GM20000 (cell line): ENCODE data around the gene PDXP.
A peak's percentile ranks its signal among the peaks of the same experiment; 100 is the strongest.

Experiments used
- DNase-seq: peaks from one replicate; pipeline ENCODE4 v3.0.0; 2012; ENCODE audit warnings: low spot score
- CTCF ChIP-seq: IDR thresholded peaks from 2 replicates; pipeline ENCODE4 v1.5.1; 2012; ENCODE audit warnings: mild to moderate bottlenecking, control low read depth; ENCODE audit errors: extremely low read depth, missing control alignments

PDXP gene

GRCh38 chr22:37710675-37711074 is 52.2 kb downstream of the PDXP start:
- peak; percentile 14 for DNase-seq
- TF ChIP-seq CTCF = no peak

GRCh38 chr22:37711490-37711889 is 53.0 kb downstream of the PDXP start:
- TF ChIP-seq CTCF = no peak
- no peak for DNase-seq

GRCh38 chr22:37713761-37714160 is 55.2 kb downstream of the PDXP start:
- TF ChIP-seq CTCF = no peak
- no peak for DNase-seq

- TF ChIP-seq CTCF = no peak
Observed at GRCh38 chr22:37714634-37715033, 56.1 kb downstream of the PDXP start.

GRCh38 chr22:37715760-37716159 is 57.2 kb downstream of the PDXP start:
- TF ChIP-seq CTCF = no peak
- DNase-seq = no peak

More at GRCh38 chr22:37714634-37715033, 56.1 kb downstream of the PDXP start:
- no peak for DNase-seq
